Endometrial microvascular endothelial cells (primary cell): ENCODE results near the gene SERINC2. TPM values are rescaled to one million over a fixed set of nuclear protein-coding genes. Genes with fewer than 3 reads are reported as not detected.

Source experiments
- in situ Hi-C: cut with HindIII; loops from 2 replicates; pipeline ENCODE4 v1.10.0; 2017; ENCODE audit warnings: low sequenced_read_pairs, low pct_unique_long_range_greater_than_20kb; ENCODE audit errors: inconsistent ontology term
- total RNA-seq: library from RNA; depleted of rRNA; stranded (reverse); fragments of >200 nt; gene quantifications from one replicate; pipeline ENCODE4 v1.2.3, GENCODE V29; 2015; ENCODE audit errors: inconsistent ontology term

Gene SERINC2
- total RNA-seq = 10.0 TPM

DNA sequence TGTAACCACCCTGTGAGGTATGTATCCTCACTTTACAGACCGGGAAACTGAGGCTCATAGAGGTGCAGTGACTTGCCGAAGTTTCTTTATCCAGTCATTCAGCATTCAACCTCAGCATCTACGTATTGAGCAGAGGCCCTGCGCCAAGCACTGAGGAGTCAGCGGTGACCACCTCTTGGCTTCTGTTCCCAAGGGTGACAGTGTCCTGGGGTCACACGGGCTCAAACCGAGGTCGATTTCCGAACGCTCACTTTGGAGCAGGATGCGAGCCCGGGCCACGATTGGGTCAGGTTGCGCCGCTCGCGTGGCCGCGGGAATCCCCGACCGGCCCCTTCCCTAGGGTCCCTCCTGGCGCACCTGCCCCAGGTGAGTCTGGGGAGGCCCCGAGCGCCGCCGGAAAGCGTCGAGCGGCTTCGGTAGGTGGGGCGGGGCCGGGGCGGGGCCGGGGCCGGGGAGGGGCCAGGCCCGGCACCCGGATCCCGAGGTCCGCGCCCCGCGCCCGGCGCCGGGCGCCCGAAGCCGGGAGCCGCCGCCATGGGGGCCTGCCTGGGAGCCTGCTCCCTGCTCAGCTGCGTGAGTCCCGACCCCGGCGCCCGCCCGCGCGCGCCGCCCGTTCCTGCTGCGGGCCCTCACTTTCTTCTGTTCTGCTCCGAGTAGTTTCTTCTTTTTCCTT, at the start of gene SERINC2:
Gene SERINC2 (plus strand): TSS at position 482 of the 673 bp plus-strand sequence. CDS start 53 bp downstream, at position 535.
- in situ Hi-C loops = no loop called here

DNA sequence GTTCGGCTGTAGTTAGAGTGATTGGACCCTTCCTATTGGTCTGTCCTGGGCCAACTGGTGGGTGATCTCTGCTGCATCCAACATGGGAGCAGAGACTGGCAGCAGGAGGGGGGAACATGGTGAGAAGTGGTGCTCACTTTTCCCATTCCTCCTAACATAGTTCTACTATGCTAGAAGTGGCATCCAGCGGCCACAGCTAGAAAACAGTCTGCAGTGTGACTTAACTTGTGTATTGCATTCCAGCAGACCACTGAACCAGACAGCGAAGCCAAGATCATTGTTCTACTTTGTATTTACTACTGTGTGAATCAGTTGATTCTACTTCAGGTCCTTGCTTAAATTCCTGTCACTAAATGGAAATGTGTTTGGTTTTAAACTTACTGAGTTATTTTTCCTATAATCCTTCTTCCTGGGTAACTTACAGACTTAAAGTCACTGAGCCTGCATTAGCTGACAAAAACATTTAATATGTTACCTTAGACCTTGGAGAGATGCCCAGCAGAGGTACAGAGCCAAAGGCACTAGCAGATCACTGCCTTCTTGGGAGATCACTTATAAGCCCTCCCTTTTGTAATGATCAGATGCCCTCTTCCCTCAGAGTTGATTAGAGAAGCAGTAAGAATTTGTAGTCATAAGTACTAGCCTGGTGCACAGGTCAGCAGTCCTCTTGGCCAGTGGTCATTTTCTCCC, 48.3 kb upstream of the SERINC2 start:
- in situ Hi-C loops = no loop called here

DNA sequence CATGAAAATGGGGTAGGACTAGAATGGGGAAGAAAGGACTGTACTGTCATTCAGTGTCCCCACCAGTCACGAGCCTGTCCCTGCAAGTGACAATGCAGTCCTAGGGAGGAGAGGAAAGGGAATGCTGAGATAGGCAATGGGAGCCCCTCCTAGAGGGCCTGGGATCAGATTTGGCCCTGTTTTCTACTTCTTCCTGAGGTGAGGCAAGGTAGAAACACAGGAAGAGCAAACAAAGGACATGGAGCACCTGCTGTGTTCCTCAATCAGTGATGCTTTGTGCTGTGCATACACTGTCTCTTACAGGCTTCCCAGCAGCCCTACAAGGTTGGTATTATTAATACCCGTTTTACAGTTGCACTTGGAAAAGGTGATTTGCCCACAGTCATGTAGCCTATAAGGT, 46.2 kb upstream of the SERINC2 start:
- in situ Hi-C loops = no loop called here

DNA sequence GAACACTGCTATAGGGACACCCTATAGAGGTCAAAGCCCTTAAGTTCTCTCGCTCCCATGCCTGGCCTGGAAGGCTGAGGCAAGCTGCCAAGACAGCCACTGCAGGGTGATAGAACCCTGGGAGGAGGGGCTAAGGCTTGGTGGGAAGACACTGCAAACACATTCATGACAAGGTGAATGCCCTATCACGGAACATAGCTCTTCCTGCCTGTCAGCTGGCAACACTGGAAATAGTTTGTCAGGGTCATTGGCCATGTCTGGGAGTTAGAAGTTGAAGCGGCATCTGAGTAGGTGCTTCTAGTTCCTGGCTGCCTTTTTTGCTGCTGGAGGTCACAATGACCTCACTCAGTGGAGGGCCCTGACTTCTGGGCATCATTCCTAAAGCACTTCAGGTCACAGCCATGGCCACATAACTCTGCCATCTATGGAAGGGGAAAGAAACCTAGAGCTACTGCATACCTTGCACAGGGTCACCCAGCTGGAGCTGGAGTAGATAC, 44.4 kb upstream of the SERINC2 start:
- in situ Hi-C loops = no loop called here

DNA sequence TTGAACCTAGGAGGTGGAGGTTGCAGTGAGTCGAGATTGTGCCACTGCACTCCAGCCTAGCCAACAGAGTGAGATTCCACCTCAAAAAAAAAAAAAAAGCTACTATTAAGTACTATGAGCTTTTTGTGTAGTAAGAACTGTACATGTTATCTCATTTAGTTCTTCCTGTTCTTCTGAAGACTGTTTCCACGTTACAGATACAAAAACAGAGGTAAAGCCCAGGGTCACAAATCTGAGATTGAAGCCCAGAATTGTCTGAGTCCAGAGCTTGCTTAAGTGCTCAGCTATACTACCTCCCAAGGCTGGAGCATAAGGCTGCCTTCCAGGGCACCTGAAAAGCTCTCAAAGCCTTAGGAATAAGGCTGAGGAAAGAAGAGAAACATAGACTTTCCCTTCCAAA, 43.0 kb upstream of the SERINC2 start:
- in situ Hi-C loops = no loop called here

DNA sequence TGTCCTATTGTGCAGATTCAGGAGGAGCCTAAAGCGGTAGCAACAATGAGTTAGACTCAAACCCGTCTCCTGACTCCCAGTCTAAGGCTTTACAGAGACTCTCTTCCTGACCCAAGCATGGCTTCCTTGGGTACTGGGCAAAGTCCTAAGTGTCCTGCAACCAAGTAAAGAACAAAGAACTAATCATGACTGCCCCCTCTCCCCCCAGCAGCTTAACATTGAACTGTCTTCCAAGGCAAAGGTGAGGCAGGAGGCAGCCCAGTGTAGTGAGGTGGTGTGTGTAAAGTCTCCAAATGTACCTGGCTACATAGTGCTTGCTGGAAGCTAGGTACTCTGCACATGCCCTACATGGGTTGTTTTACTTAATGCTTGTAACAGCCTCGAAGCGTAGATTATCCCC, 42.4 kb upstream of the SERINC2 start:
- in situ Hi-C loops = no loop called here

DNA sequence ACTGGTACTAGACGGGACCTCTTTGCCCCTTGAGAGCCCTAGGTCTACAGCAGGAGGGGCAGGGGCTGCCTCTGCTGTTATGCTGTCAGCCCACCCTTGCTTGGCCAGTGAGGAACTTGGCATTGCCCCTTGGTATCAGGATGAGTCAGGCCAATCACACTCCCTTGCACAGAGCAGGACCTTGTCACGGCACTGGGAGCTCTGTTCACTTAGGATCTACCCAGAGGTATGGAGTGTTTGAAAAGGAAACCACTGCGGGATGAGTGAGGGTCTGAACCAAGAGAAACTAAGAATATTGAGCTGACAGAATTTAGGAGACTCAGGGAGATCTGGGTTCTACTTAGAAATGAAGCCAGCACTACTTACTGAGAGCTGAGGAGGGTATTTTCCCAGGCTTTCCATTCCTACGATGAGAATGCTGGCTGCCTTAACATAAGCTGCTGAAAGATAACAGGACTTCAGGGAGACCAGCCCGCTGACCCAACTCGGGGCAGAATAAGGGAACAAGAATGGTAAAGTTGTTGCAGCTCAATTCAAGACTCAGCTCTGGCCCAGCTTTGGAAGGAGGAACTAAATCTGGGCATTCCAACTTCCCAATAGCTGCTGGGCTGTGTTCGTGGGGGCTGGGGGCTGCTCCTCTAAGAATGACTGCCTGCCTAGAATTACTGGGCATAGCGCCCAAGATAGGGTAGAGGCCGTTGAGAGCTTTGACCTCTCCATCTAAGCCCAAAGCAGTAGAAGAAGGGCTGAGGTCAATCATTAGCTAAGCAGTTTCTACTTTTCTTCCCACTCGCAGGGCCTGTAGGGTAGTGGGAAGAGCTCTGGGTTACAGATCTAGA, 41.7 kb upstream of the SERINC2 start:
- in situ Hi-C loops = no loop called here

DNA sequence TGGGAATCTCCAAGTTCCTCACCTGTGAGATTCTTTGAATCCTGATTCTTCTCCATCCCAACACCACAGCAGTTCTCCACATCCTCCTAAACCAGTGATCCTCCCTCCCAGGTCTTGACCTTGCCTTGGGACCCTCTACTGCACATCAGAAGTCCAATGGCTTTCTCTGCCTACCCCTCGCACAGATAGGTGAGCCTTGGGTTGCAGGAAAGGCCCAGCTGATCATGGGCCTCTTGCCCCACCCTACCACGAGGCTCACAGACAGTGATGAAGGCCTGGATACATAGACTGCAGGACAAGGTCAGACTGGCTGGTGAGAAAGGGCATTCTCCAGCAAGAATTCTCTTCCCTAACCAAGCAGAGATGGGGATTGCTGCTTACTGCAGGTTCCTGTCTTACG, 41.0 kb upstream of the SERINC2 start:
- in situ Hi-C loops = no loop called here

DNA sequence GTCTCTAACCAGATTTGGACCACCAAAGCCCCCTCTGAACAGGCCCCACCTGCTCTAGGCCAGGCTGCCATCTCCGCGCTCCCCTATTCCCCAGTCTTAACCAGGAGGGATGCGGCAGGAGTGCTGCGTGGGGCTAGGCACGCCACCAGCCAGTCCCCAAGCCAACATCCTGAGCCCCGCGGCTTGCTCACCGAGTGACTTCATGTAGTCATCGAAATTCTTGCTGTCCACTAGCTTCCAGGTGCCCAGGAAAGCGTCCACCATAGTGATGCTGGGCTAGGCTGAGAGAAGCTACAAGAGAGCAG, 40.3 kb upstream of the SERINC2 start:
- in situ Hi-C loops = no loop called here

DNA sequence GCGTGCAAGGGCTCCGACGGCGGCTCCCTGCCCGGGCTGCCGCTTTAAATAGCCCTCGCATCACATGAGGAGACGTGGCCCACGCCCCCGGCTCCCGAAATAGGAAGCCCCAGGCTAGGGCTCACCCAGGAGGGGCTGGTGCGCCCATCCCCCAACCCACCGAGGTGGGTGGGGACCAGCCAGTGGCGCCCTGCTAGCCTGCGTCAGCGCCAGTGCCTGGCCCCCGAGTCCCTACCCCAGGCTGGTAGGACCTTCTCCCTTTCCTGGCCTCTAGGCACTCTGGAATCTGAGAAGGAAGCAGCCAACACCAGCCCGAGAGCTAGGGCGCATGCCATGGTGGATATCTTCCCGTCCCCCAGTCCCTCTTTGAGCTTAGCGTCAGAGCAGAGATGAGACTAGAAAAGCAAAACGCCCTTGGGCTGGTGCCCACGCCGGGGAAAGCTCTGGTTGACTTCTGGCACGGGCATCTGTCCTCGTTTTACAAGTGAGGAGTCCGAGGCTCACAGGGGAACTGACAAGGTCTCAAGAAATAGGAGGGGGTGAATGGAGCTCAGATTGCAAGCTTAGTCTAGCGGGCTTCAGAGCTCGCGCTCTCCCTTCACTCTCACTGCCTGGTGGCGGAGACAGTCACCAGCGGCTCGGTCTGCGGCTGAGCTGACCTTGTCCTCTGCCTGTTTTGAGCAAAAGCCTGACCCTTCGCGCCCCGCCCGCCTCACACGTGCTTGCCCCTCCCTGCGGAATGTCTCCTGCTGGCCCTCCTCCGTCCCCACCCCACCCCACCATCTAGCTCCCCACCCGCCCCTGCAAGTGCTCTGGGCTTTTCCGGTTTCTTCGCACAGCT, 39.7 kb upstream of the SERINC2 start, which contains the start of gene FABP3:
Gene FABP3 (minus strand): TSS at position 21 of the 841 bp plus-strand sequence. CDS start 62 bp downstream, outside the sequence.
- in situ Hi-C loops = no loop called here

DNA sequence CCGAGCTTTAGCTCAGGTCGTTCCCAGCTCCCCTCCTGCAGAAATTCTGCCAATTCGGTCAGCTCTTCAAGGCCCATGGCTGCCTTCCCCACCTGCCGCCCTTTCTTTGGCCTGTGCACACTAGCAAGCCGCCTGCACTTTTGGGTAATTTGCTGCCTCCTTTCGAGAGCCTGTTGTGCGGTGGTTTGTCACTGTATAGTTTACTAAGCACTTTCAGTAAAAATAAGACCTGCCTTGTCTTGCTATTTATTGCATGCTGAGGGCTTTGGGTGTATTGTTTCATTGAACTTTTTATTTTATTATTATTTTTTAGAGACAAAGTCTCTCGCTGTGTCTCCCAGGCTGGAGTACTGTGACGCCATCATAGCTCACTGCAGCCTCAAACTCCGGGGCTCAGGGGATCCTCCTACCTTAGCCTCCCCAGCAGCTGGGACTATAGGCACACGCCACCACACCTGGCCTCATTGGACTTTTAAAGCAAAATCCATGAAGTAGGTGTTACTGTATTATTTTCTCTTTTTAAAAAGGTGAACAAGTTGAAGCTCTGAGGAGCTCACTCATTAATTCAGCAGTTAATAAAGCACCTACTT, 39.0 kb upstream of the SERINC2 start:
- in situ Hi-C loops = no loop called here

DNA sequence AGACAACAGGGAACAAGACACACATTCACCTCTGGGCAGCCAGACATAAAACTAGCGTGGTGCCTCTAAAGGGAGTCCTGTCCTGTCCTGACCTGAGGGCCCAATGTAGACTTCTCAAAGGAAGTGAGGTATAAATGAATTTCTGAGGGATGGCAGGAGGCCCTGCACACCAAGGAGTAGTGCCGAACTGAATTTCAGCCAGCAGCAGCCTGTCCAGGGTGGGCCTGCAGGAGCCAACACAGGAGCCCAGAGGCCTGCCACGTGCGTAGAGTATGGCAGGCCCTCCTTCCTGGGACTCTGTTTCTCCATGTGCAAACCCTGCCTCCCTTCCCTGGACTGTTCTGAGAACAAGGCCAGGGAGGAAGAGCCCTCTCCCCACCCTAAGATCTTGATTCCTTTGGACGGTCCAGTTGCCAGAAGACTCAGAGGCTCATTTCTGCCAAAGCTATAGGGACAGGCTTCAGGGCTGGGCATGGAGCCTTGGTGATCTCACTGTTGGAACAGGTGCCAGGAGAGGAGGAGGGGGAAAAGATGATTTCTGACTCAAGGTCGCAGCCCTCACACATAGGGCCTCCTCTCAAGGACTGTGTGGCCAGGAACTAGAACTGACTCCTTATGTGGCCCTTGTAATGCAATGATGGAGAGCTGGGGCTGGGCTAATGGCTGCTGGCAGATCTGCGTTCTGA, 38.4 kb upstream of the SERINC2 start:
- in situ Hi-C loops = no loop called here

DNA sequence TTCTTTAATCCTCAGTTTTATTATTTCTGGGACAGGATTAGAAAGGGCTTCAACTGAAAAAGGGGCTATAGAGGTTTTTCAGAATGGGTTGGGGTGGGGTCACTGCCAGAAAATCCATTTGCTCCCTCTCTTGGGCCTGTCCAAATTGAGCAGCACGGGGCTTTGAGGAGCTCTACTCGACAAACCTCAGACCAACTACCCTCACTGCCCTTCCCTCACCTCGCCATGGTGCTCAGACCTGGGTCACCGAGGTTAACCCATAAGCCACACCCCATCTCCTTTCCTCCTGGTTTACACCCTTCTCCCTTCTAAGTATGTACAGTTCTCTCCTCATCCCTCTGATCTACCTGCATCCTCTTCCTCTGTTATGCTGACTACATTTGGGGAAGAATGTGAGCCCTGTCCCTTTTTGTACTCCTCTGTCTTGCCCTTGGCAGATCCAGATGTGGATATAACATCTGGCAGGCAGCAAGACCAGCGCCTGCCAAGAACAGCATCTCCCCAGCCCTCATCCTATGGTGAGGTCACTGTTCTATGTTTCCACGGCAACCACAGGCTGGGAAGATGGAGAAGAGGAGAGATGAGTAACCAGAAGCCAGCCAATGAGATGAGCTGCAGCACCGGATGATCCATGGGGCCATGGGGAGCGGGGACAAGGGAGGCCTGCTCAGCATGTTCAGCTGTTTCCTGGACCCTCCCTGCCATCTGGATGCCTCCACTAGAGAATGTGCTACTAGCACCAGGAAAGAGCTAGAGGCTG, 36.5 kb upstream of the SERINC2 start:
- in situ Hi-C loops = no loop called here

DNA sequence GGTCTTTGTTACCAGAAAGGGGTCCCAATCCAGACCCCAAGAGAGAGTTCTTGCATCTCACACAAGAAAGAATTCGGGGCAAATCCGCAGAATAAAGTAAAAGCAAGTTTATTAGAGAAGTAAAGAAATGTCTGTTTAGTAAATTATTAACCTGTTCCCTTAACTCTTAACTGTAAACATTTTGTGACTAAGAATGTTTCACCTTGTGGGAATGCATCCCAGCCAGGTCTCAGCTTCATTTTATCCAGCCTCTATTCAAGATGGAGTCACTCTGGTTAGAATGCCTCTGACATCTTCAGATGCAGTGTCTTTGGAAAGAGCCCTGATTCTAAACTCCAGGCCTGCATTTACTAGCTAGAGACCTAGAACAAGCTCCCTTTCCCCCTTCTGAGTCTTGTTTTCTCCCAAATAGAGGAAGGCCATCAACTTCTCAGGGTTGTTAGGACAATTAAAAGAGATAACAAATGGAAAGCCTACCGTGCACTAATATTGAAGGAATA, 35.6 kb upstream of the SERINC2 start:
- in situ Hi-C loops = no loop called here

DNA sequence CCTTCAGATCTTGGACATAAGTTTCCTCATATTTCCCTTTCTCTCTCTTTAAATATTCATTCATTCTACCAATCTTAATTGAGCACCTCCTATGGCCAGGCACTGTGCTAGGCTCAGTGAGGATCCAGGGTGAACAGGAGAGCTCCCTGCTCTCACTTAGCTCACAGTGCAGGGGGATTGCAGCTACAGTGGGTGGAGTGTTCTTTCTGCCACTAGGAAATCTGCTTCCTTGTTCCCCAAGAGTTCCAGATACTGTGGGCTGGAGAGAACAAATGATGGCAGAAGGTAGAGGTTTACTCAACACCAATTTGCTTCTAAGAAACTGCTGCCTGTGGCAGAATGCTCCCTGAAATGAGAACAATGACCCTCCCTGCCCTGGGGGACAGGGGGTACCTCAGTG, 35.0 kb upstream of the SERINC2 start:
- in situ Hi-C loops = no loop called here

DNA sequence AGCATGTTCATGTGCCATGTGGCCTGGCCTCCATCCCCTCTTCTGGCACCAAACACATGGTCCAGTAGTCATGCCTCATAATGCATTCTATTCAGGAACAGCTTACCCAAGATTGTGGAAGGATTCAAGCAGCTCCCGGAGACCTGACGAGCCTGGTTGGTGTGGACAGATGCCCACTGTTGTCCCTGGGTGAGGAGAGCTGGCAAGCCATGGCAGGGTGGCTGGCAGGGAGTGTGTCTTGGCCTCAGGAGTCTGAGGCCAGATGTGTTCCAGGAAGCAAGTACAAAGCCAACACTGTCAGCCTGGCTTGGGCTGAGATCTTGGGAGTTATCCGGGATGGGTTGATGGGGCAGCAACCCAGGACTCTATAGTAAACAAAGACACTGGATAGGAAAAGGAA, 32.8 kb upstream of the SERINC2 start:
- in situ Hi-C loops = no loop called here
